ENCODE results near the gene FBXW4. TPM values are rescaled to one million over a fixed set of nuclear protein-coding genes. Genes with fewer than 3 reads are reported as not detected.
A peak's percentile ranks its signal among the peaks of the same experiment; 100 is the strongest.

The FBXW4 gene
- total and polyA plus RNA-seq, 7 experiments from 2014 or later: 6.1 to 105 (median 73.2) TPM

GRCh38 chr10:101618871-101619270 lies 76.1 kb downstream of the FBXW4 start:
- ChIA-PET CTCF (interaction anchor here (0.6 kb wide), 1 partner anchor 87 kb away, joined by 3 read pairs; no protein-coding TSS in a partner anchor), POLR2A (no interaction called here)
- Histone ChIP-seq H3K4me3 (ENCODE audit: low read length) (no peak overlapping the region), H3K9me3 (ENCODE audit: control insufficient read depth in 2 of 3, low read length in 3 of 3) (no peaks in the 10 kb centered on the region), H3K27ac (ENCODE audit: low read depth, low read length) (no peak overlapping the region), H3K4me1 (ENCODE audit: control insufficient read depth in 2 of 2, insufficient read depth in 2 of 2, low read length in 2 of 2) (no peaks in the 10 kb centered on the region), H3K27me3 (ENCODE audit: control insufficient read depth in 2 of 2, insufficient read depth in 2 of 2, low read length in 2 of 2) (no peaks in the 10 kb centered on the region), H3K36me3 (ENCODE audit: control insufficient read depth in 2 of 3, insufficient read depth in 3 of 3, low read length in 3 of 3) (peaks cover 6 to 81% (median 9%) of the 10 kb centered on the region in 3 experiments)
- Mint-ChIP-seq H3K36me3 (peaks cover 10 to 33% (median 20%) of the 10 kb centered on the region in 5 donors), H3K4me1 (peaks cover 0 to 11% (median 0%) of the 10 kb centered on the region in 7 donors), H3K4me3 (no peak overlapping the region), H3K27me3 (no peaks in the 10 kb centered on the region), H3K27ac (peak overlapping the region in 2 of 9 donors; percentile 59 to 77), H3K9me3 (no peaks in the 10 kb centered on the region)
- intact Hi-C loops (cut with micrococcal nuclease): no loop called here
- ATAC-seq (no peak), DNase-seq (no peak)

GRCh38 chr10:101617824-101618568 lies 77.0 kb downstream of the FBXW4 start:
- ChIA-PET CTCF (no interaction called here), POLR2A (interaction anchor here (0.6 kb wide), 1 partner anchor 1161 kb away, joined by 5 read pairs; no protein-coding TSS in a partner anchor)
- no peak overlapping the region for H3K4me3 Mint-ChIP-seq
- H3K27ac Mint-ChIP-seq: peak overlapping the region in 8 of 9 donors; percentile 2 to 82 (median 40)
- no peak for DNase-seq
- Histone ChIP-seq H3K4me3 (ENCODE audit: low read length) (no peak overlapping the region), H3K9me3 (ENCODE audit: control insufficient read depth in 2 of 3, low read length in 3 of 3) (no peaks in the 10 kb centered on the region), H3K36me3 (ENCODE audit: control insufficient read depth in 2 of 3, insufficient read depth in 3 of 3, low read length in 3 of 3) (peaks cover 6 to 75% (median 9%) of the 10 kb centered on the region in 3 experiments), H3K27me3 (ENCODE audit: control insufficient read depth in 2 of 2, insufficient read depth in 2 of 2, low read length in 2 of 2) (no peaks in the 10 kb centered on the region), H3K27ac (ENCODE audit: low read depth, low read length) (no peak overlapping the region), H3K4me1 (ENCODE audit: control insufficient read depth in 2 of 2, insufficient read depth in 2 of 2, low read length in 2 of 2) (no peaks in the 10 kb centered on the region)
- intact Hi-C loops (cut with micrococcal nuclease): no loop called here
- ATAC-seq: no peak
- H3K27me3 Mint-ChIP-seq: no peaks in the 10 kb centered on the region
- peaks cover 6 to 29% (median 17%) of the 10 kb centered on the region in 5 donors for H3K36me3 Mint-ChIP-seq
- H3K9me3 Mint-ChIP-seq: no peaks in the 10 kb centered on the region
- peaks cover 0 to 9% (median 0%) of the 10 kb centered on the region in 7 donors for H3K4me1 Mint-ChIP-seq

DNA sequence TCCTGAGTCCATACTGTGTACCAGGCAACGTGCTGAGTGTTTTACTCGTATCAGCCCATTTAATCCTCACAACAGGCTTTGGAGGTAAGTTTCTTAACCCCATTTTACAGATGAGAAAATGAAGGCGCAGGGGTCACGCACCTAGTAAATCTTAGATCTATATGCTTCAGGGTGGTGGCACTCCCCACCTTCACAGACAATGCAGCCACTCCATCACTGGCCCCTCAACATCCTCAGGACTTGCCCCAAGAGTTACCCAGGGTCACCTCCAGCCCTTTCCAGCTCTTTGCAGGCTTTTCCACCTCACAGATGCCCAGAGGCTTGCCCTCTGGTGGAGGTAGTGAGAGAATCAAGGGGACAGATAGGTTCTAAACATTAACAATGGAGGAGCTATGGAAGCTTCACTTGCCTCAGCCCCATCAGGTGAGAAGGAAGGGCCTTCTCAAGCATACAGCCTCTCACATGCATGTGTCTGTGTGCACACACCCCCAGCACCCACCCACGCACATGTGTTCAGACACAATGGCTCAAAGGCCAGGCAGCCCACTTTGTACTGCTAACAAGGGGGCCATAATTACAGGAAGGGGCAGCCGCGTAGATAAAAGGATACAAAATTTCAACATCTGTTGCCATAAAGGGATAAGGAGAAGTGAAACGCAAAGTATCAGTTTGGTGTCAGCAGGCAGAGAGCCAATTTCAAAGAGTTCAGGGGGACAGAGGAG lies 77.7 kb downstream of the FBXW4 start:
- DNase-seq: no peak
- H3K36me3 Mint-ChIP-seq: peaks cover 4 to 24% (median 17%) of the 10 kb centered on the region in 5 donors
- Histone ChIP-seq H3K4me3 (ENCODE audit: low read length) (no peak overlapping the region), H3K36me3 (ENCODE audit: control insufficient read depth in 2 of 3, insufficient read depth in 3 of 3, low read length in 3 of 3) (peaks cover 6 to 79% (median 8%) of the 10 kb centered on the region in 3 experiments), H3K27ac (ENCODE audit: low read depth, low read length) (no peak overlapping the region), H3K4me1 (ENCODE audit: control insufficient read depth in 2 of 2, insufficient read depth in 2 of 2, low read length in 2 of 2) (no peaks in the 10 kb centered on the region), H3K27me3 (ENCODE audit: control insufficient read depth in 2 of 2, insufficient read depth in 2 of 2, low read length in 2 of 2) (no peaks in the 10 kb centered on the region), H3K9me3 (ENCODE audit: control insufficient read depth in 2 of 3, low read length in 3 of 3) (no peaks in the 10 kb centered on the region)
- H3K4me1 Mint-ChIP-seq: peaks cover 0 to 9% (median 0%) of the 10 kb centered on the region in 7 donors
- peak overlapping the region in 4 of 9 donors; percentile 32 to 77 (median 74) for H3K27ac Mint-ChIP-seq
- H3K9me3 Mint-ChIP-seq: no peaks in the 10 kb centered on the region
- H3K4me3 Mint-ChIP-seq: no peak overlapping the region
- intact Hi-C loops (cut with micrococcal nuclease): no loop called here
- ChIA-PET POLR2A (interaction anchor here (0.6 kb wide), 1 partner anchor 1162 kb away, joined by 5 read pairs; no protein-coding TSS in a partner anchor), CTCF (no interaction called here)
- no peak for ATAC-seq
- no peaks in the 10 kb centered on the region for H3K27me3 Mint-ChIP-seq

DNA sequence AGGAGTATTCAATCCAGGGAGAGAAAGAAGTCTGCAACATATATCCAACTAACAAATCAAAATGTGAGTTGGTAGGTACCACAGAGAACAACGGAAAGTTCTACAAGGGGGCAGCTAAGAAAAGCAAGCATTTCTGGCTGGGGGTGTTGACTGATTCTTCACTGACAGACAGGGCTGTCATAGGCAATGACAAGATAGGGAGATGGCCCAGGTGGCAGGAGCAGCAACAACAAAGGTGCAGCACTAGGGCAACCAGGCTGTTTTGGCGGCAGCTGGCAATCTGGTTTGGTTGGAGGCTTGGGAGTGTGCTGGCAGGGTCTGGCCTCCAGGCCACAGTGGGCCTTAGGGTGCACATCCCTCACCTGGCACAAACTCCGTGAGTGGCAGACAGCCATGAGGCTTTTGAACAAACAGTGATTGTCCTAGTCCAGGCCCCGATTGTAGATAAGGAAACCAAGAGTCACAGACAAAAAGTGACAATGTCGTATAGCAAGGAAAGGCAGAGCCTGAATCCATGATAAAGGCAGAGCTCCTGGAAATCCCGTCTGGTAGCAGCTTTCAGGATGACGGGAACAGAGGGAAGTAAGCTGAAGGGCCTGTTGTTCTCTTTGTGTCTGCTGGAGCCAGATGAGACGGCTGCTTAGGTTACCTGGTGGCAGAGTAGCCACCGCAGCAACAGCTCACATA lies 78.4 kb downstream of the FBXW4 start:
- Histone ChIP-seq H3K36me3 (ENCODE audit: control insufficient read depth in 2 of 3, insufficient read depth in 3 of 3, low read length in 3 of 3) (peaks cover 4 to 79% (median 6%) of the 10 kb centered on the region in 3 experiments), H3K9me3 (ENCODE audit: control insufficient read depth in 2 of 3, low read length in 3 of 3) (no peaks in the 10 kb centered on the region), H3K27ac (ENCODE audit: low read depth, low read length) (no peak overlapping the region), H3K27me3 (ENCODE audit: control insufficient read depth in 2 of 2, insufficient read depth in 2 of 2, low read length in 2 of 2) (no peaks in the 10 kb centered on the region), H3K4me1 (ENCODE audit: control insufficient read depth in 2 of 2, insufficient read depth in 2 of 2, low read length in 2 of 2) (no peaks in the 10 kb centered on the region), H3K4me3 (ENCODE audit: low read length) (no peak overlapping the region)
- H3K9me3 Mint-ChIP-seq: no peaks in the 10 kb centered on the region
- CTCF ChIA-PET: no interaction called here
- H3K36me3 Mint-ChIP-seq: peaks cover 4 to 20% (median 11%) of the 10 kb centered on the region in 5 donors
- H3K27me3 Mint-ChIP-seq: no peaks in the 10 kb centered on the region
- intact Hi-C loops (cut with micrococcal nuclease): no loop called here
- no peak overlapping the region for H3K4me3 Mint-ChIP-seq
- H3K4me1 Mint-ChIP-seq: peaks cover 0 to 9% (median 0%) of the 10 kb centered on the region in 7 donors
- POLR2A ChIA-PET: no interaction called here
- ATAC-seq (no peak), DNase-seq (no peak)
- H3K27ac Mint-ChIP-seq: peak overlapping the region in 6 of 9 donors; percentile 16 to 70 (median 28)

GRCh38 chr10:101615525-101616116 lies 79.3 kb downstream of the FBXW4 start:
- peaks cover 9 to 80% (median 10%) of the 10 kb centered on the region in 3 experiments for H3K36me3 ChIP-seq (ENCODE audit: control insufficient read depth in 2 of 3, insufficient read depth in 3 of 3, low read length in 3 of 3)
- intact Hi-C loops (cut with micrococcal nuclease): no loop called here
- CTCF ChIA-PET: no interaction called here
- H3K4me1 Mint-ChIP-seq: peaks cover 0 to 12% (median 0%) of the 10 kb centered on the region in 7 donors
- ATAC-seq: no peak
- no peak overlapping the region for H3K4me3 ChIP-seq (ENCODE audit: low read length)
- no peaks in the 10 kb centered on the region for H3K9me3 Mint-ChIP-seq
- peaks cover 4 to 19% (median 10%) of the 10 kb centered on the region in 5 donors for H3K36me3 Mint-ChIP-seq
- no peak overlapping the region for H3K27ac ChIP-seq (ENCODE audit: low read depth, low read length)
- no peaks in the 10 kb centered on the region for H3K27me3 Mint-ChIP-seq
- H3K27me3 ChIP-seq (ENCODE audit: control insufficient read depth in 2 of 2, insufficient read depth in 2 of 2, low read length in 2 of 2): no peaks in the 10 kb centered on the region
- POLR2A ChIA-PET: no interaction called here
- no peaks in the 10 kb centered on the region for H3K4me1 ChIP-seq (ENCODE audit: control insufficient read depth in 2 of 2, insufficient read depth in 2 of 2, low read length in 2 of 2)
- no peak for DNase-seq
- no peaks in the 10 kb centered on the region for H3K9me3 ChIP-seq (ENCODE audit: control insufficient read depth in 2 of 3, low read length in 3 of 3)
- H3K27ac Mint-ChIP-seq: peak overlapping the region in 3 of 9 donors; percentile 9 to 70 (median 25)
- no peak overlapping the region for H3K4me3 Mint-ChIP-seq
